SK-N-MC (cell line): ENCODE measurements around the gene SEMA3A.

Source experiments
- DNase-seq: peaks from one replicate; pipeline ENCODE4 v3.0.0-alpha.2; 2011; ENCODE audit warnings: low read depth, low spot score
- H3K27ac ChIP-seq: fragments of 200-600 bp; sonication (generic); 2 replicates; pipeline ENCODE4 v1.5.1; 2016; ENCODE audit warnings: mixed run types
- H3K36me3 ChIP-seq: fragments of 200-600 bp; sonication (generic); 2 replicates; pipeline ENCODE4 v1.6.1; 2017; ENCODE audit warnings: antibody characterized with exemption, low read length, mixed read lengths; ENCODE audit not compliant: insufficient read depth
- H3K4me3 ChIP-seq: fragments of 200-600 bp; sonication (generic); 2 replicates; pipeline ENCODE4 v1.5.1; 2016
- H3K9ac ChIP-seq: fragments of 200-600 bp; sonication (generic); 2 replicates; pipeline ENCODE4 v1.8.0; 2017; ENCODE audit warnings: mixed run types, mixed read lengths; ENCODE audit not compliant: insufficient read length
- H3K9me3 ChIP-seq: fragments of 200-600 bp; sonication (generic); 2 replicates; pipeline ENCODE4 v1.6.1; 2017; ENCODE audit warnings: low read depth, mild to moderate bottlenecking, antibody characterized with exemption, low read length, moderate library complexity, mixed read lengths
- EZH2 ChIP-seq: fragments of 200-600 bp; sonication (generic); IDR thresholded peaks from one replicate; pipeline ENCODE4 v1.6.1; 2017; ENCODE audit warnings: antibody characterized with exemption
- FOXP2 ChIP-seq: optimal IDR thresholded peaks from 2 replicates; pipeline ENCODE3; 2011; ENCODE audit warnings: mild to moderate bottlenecking, moderate library complexity; ENCODE audit not compliant: insufficient read depth; ENCODE audit errors: extremely low read length, control extremely low read depth
- POLR2AphosphoS5 ChIP-seq: IDR thresholded peaks from 2 replicates; pipeline ENCODE4 v1.6.1; 2012; ENCODE audit warnings: mild to moderate bottlenecking, low read depth, low read length, borderline replicate concordance

SEMA3A gene

DNA sequence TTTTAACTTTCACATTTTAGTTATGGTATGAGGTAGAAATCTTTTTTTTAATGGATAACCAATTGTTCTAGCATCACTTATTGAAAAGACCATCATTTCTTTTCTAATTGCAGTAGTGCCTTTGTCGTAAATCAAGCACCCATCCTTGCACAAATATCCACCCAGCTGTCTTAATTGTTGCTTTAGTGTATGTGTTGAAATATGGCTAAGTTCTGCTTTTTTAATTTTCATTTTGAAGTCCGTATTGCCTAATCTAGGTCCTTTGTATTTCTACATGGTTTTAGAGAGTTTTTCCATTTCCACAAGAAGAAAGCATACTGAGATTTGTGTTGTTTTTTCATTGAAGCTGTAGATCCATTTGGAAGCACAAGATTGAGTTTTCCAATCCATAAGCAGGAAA, 286.1 kb downstream of the SEMA3A start:
- TF ChIP-seq POLR2AphosphoS5 (no peak), EZH2 (no peak), FOXP2 (no peak)
- H3K4me3 ChIP-seq, result no peak overlapping the region
- H3K9ac ChIP-seq, result no peak overlapping the region
- no peak overlapping the region for H3K27ac ChIP-seq
- DNase-seq, result no peak
- no peaks in the 10 kb centered on the region for H3K9me3 ChIP-seq
- no peaks in the 10 kb centered on the region for H3K36me3 ChIP-seq
